Measurements from ENCODE around the gene PAQR7.

PAQR7 gene

GRCh38 chr1:25858906-25859789 is 16.4 kb downstream of the PAQR7 start, which contains the start of gene AUNIP:
AUNIP (minus strand) TSS chr1:25859457; CDS start chr1:25859357, 100 bp downstream.
- peak within 1 kb of the TSS; percentile 75 for H3K27ac ChIP-seq
- TF ChIP-seq CTCF (conservative IDR thresholded peaks at IDR 0.05), result no peak

- no peak for TF ChIP-seq CTCF (conservative IDR thresholded peaks at IDR 0.05)
- H3K27ac ChIP-seq, result peak overlapping the region; percentile 75
These were observed 17.0 kb downstream of the PAQR7 start for GRCh38 chr1:25858494-25858893.

- no peak overlapping the region for H3K27ac ChIP-seq
- TF ChIP-seq CTCF (conservative IDR thresholded peaks at IDR 0.05), result no peak
These were observed 18.7 kb downstream of the PAQR7 start for GRCh38 chr1:25856856-25857255.

GRCh38 chr1:25854554-25854953 is 21.0 kb downstream of the PAQR7 start:
- no peak for TF ChIP-seq CTCF (conservative IDR thresholded peaks at IDR 0.05)
- H3K27ac ChIP-seq, result no peak overlapping the region

GRCh38 chr1:25848531-25848930 is 27.0 kb downstream of the PAQR7 start:
- no peak for TF ChIP-seq CTCF (conservative IDR thresholded peaks at IDR 0.05)
- H3K27ac ChIP-seq, result no peak overlapping the region

- TF ChIP-seq CTCF (conservative IDR thresholded peaks at IDR 0.05), result no peak
- no peak overlapping the region for H3K27ac ChIP-seq
These were observed 27.6 kb downstream of the PAQR7 start for GRCh38 chr1:25847929-25848328.

GRCh38 chr1:25845664-25846063 is 29.8 kb downstream of the PAQR7 start:
- no peak overlapping the region for H3K27ac ChIP-seq
- TF ChIP-seq CTCF (conservative IDR thresholded peaks at IDR 0.05), result no peak
